Gastroesophageal sphincter (tissue), 4 donors: ENCODE data around the gene STK32B. TPM values are rescaled to one million over a fixed set of nuclear protein-coding genes. Genes with fewer than 3 reads are reported as not detected.

Source experiments
- ATAC-seq: fragments of 150-250 bp; one replicate; pipeline ENCODE4 v1.9.1; 2016; ENCODE audit warnings: mild to moderate bottlenecking, moderate library complexity
- H3K27ac ChIP-seq, 4 donors: fragments of 200-600 bp; sonication (generic) in 3 of 4; 1 replicate in 3 of 4; 2 replicates in 1 of 4; pipeline ENCODE4 v1.5.1; 2016 to 2019
- H3K27me3 ChIP-seq: fragments of 200-600 bp; sonication (generic); one replicate; pipeline ENCODE4 v1.5.1; 2019
- H3K36me3 ChIP-seq, 2 donors: fragments of 200-600 bp; sonication (generic); one replicate each; pipeline ENCODE4 v1.5.1; 2019; ENCODE audit warnings: control low read depth in 1 of 2
- H3K4me1 ChIP-seq, 3 donors: fragments of 200-600 bp; sonication (generic); 1 replicate in 2 of 3; 2 replicates in 1 of 3; pipeline ENCODE4 v1.5.1; 2016 to 2019; ENCODE audit warnings: control low read depth in 2 of 3
- H3K4me3 ChIP-seq, 2 donors: fragments of 200-600 bp; sonication (generic); one replicate each; pipeline ENCODE4 v1.5.1; 2019; ENCODE audit warnings: mild to moderate bottlenecking in 1 of 2, moderate library complexity in 1 of 2
- H3K9me3 ChIP-seq, 3 donors: fragments of 200-600 bp; sonication (generic); one replicate each; pipeline ENCODE4 v1.5.1; 2017 to 2019; ENCODE audit warnings: control low read depth in 2 of 3
- CTCF ChIP-seq, 4 experiments: fragments of 200-600 bp in 2 of 4; fragments of 450-650 bp in 2 of 4; sonication (generic) in 1 of 4; IDR thresholded peaks; one replicate each; pipeline ENCODE4 v1.5.1; 2017 to 2019; ENCODE audit warnings: antibody characterized with exemption in 4 of 4, mild to moderate bottlenecking in 2 of 4, moderate library complexity in 2 of 4
- EP300 ChIP-seq: sonication (generic); formaldehyde crosslinking; IDR thresholded peaks from one replicate; pipeline ENCODE4 v1.6.1; 2017; ENCODE audit warnings: antibody characterized with exemption, mild to moderate bottlenecking
- POLR2A ChIP-seq, 2 donors: fragments of 450-650 bp; IDR thresholded peaks; one replicate each; pipeline ENCODE4 v1.6.1; 2017; ENCODE audit warnings: antibody characterized with exemption in 2 of 2, mild to moderate bottlenecking in 2 of 2, moderate library complexity in 1 of 2
- POLR2AphosphoS5 ChIP-seq: sonication (generic); formaldehyde crosslinking; IDR thresholded peaks from one replicate; pipeline ENCODE4 v1.6.1; 2017; ENCODE audit warnings: antibody characterized with exemption
- WGBS, 2 donors: methylation state at CpG; one replicate each; pipeline ENCODE4 v1.1.5; 2018; ENCODE audit warnings: low coverage in 1 of 2; 5-methylcytosine and 5-hydroxymethylcytosine counted together
- total RNA-seq, 4 donors: library from RNA; depleted of rRNA; stranded (reverse); fragments of >200 nt; gene quantifications; one replicate each; pipeline ENCODE4 v1.1.0, GENCODE V29; 2016

Gene STK32B
- total RNA-seq, 4 donors from 2014 or later: 1.9 to 5.3 (median 2.4) TPM

- ATAC-seq: no peak
- Histone ChIP-seq H3K4me1 (no peaks in the 10 kb centered on the region), H3K9me3 (peaks cover 0 to 2% (median 0%) of the 10 kb centered on the region in 3 donors), H3K36me3 (no peaks in the 10 kb centered on the region), H3K27me3 (no peaks in the 10 kb centered on the region), H3K4me3 (no peak overlapping the region), H3K27ac (no peak overlapping the region)
- no peak for TF ChIP-seq EP300
These were observed 249.0 kb downstream of the STK32B start for GRCh38 chr4:5300283-5300682.

GRCh38 chr4:5307928-5308327 is 256.6 kb downstream of the STK32B start:
- H3K9me3 ChIP-seq: peaks cover 0 to 9% (median 0%) of the 10 kb centered on the region in 3 donors
- no peak overlapping the region for H3K27ac ChIP-seq
- H3K36me3 ChIP-seq: no peaks in the 10 kb centered on the region
- H3K4me3 ChIP-seq: no peak overlapping the region
- H3K4me1 ChIP-seq: no peaks in the 10 kb centered on the region
- H3K27me3 ChIP-seq: no peaks in the 10 kb centered on the region
- ATAC-seq: no peak
- TF ChIP-seq CTCF (IDR thresholded peaks at IDR 0.05): no peak
- TF ChIP-seq EP300: no peak
- no peak for TF ChIP-seq POLR2A (IDR thresholded peaks at IDR 0.05)
- TF ChIP-seq POLR2AphosphoS5: no peak
- 40 to 80% methylated on average over 1 of the region's 3 CpGs for WGBS, 2 donors

- H3K27me3 ChIP-seq: no peaks in the 10 kb centered on the region
- no peaks in the 10 kb centered on the region for H3K4me1 ChIP-seq
- 77 to 80% methylated on average over 1 to 2 of the region's 2 CpGs for WGBS, 2 donors
- peaks cover 0 to 25% (median 0%) of the 10 kb centered on the region in 3 donors for H3K9me3 ChIP-seq
- no peak overlapping the region for H3K27ac ChIP-seq
- no peak overlapping the region for H3K4me3 ChIP-seq
- no peak for ATAC-seq
- TF ChIP-seq CTCF (IDR thresholded peaks at IDR 0.05): no peak
- no peak for TF ChIP-seq POLR2A (IDR thresholded peaks at IDR 0.05)
- TF ChIP-seq EP300: no peak
- TF ChIP-seq POLR2AphosphoS5: no peak
- no peaks in the 10 kb centered on the region for H3K36me3 ChIP-seq
These were observed 271.0 kb downstream of the STK32B start for GRCh38 chr4:5322321-5322720.

GRCh38 chr4:5330339-5330989 is 279.2 kb downstream of the STK32B start:
- H3K27me3 ChIP-seq: no peaks in the 10 kb centered on the region
- TF ChIP-seq POLR2AphosphoS5: no peak
- no peak for TF ChIP-seq POLR2A (IDR thresholded peaks at IDR 0.05)
- no peak for TF ChIP-seq CTCF (IDR thresholded peaks at IDR 0.05)
- TF ChIP-seq EP300: no peak
- no peak overlapping the region for H3K4me3 ChIP-seq
- ATAC-seq: no peak
- H3K9me3 ChIP-seq: peaks cover 0 to 47% (median 0%) of the 10 kb centered on the region in 3 donors
- no peak overlapping the region for H3K27ac ChIP-seq
- H3K36me3 ChIP-seq: peaks cover 0 to 13% of the 10 kb centered on the region in 2 donors
- 60 to 65% methylated on average over 1 to 2 of the region's 3 CpGs for WGBS, 2 donors
- no peaks in the 10 kb centered on the region for H3K4me1 ChIP-seq

- Histone ChIP-seq H3K36me3 (no peaks in the 10 kb centered on the region), H3K4me3 (no peak overlapping the region), H3K4me1 (no peaks in the 10 kb centered on the region), H3K9me3 (no peaks in the 10 kb centered on the region), H3K27me3 (no peaks in the 10 kb centered on the region), H3K27ac (no peak overlapping the region)
- WGBS, 2 donors: 45 to 58% methylated on average over 2 of the region's 2 CpGs
- ATAC-seq: no peak
- TF ChIP-seq EP300: no peak
These were observed 286.5 kb downstream of the STK32B start for GRCh38 chr4:5337731-5338130.

GRCh38 chr4:5338531-5338930 is 287.3 kb downstream of the STK32B start:
- Histone ChIP-seq H3K4me3 (no peak overlapping the region), H3K9me3 (no peaks in the 10 kb centered on the region), H3K4me1 (no peaks in the 10 kb centered on the region), H3K27ac (no peak overlapping the region), H3K36me3 (no peaks in the 10 kb centered on the region), H3K27me3 (no peaks in the 10 kb centered on the region)
- ATAC-seq: no peak
- WGBS, 2 donors: 63 to 83% methylated on average over 1 of the region's 1 CpG
- no peak for TF ChIP-seq EP300
- TF ChIP-seq POLR2AphosphoS5: no peak
- no peak for TF ChIP-seq CTCF (IDR thresholded peaks at IDR 0.05)
- no peak for TF ChIP-seq POLR2A (IDR thresholded peaks at IDR 0.05)
